Sigmoid colon (tissue), 4 donors: ENCODE data around the gene OR11H7.
"Not testable (repeated sequence)": the region's sequence is repeated elsewhere in the genome, so short reads cannot be mapped to it uniquely, and the experiment has no call there.

Source experiments
- CTCF ChIP-seq, 4 experiments: fragments of 450-650 bp in 3 of 4; fragments of 200-600 bp in 1 of 4; IDR thresholded peaks; one replicate each; pipeline ENCODE4 v1.5.1; 2016 to 2019; ENCODE audit warnings: antibody characterized with exemption in 4 of 4, mild to moderate bottlenecking in 3 of 4, moderate library complexity in 2 of 4
- EP300 ChIP-seq, 4 donors: sonication (generic); formaldehyde crosslinking; IDR thresholded peaks; one replicate each; pipeline ENCODE4 v1.6.1; 2017; ENCODE audit warnings: antibody characterized with exemption in 4 of 4
- POLR2A ChIP-seq, 2 donors: fragments of 450-650 bp; IDR thresholded peaks; one replicate each; pipeline ENCODE4 v1.6.1; 2016; ENCODE audit warnings: antibody characterized with exemption in 2 of 2, mild to moderate bottlenecking in 2 of 2, moderate library complexity in 2 of 2
- POLR2AphosphoS5 ChIP-seq, 4 donors: sonication (generic); formaldehyde crosslinking; IDR thresholded peaks; one replicate each; pipeline ENCODE4 v1.6.1; 2017; ENCODE audit warnings: antibody characterized with exemption in 4 of 4

GRCh38 chr14:20280265-20280664 lies 51.5 kb downstream of the OR11H7 start:
- TF ChIP-seq CTCF, POLR2A, EP300, POLR2AphosphoS5 (IDR thresholded peaks at IDR 0.05): not testable (repeated sequence)
